Activated CD8-positive, alpha-beta T cell treated with anti-CD3 and anti-CD28 coated beads for 36 hours (primary cell): ENCODE data around the gene MYH15. TPM values are rescaled to one million over a fixed set of nuclear protein-coding genes. Genes with fewer than 3 reads are reported as not detected.

Experiments
- ATAC-seq: fragments of 200-7000 bp; cut with Tn5 transposase; one replicate; pipeline ENCODE4 v1.10.0; 2021; ENCODE audit warnings: mild to moderate bottlenecking, moderate library complexity
- CTCF ChIA-PET: fragments of 350-600 bp; sonication (Branson Sonifier 250); formaldehyde crosslinking; loops from one replicate; lab custom pipeline; 2021; ENCODE audit warnings: antibody characterized with exemption; lab: Charles Lee
- POLR2A ChIA-PET: fragments of 350-600 bp; sonication (Branson Sonifier 250); formaldehyde crosslinking; loops from one replicate; lab custom pipeline; 2021; ENCODE audit warnings: antibody characterized with exemption; lab: Charles Lee
- DNase-seq: peaks from one replicate; pipeline ENCODE4 v3.0.0-alpha.2; 2020
- H3K27ac Mint-ChIP-seq: one replicate; pipeline ENCODE4 v1.8.0; 2021; ENCODE audit warnings: mild to moderate bottlenecking, mixed read lengths
- H3K27me3 Mint-ChIP-seq: one replicate; pipeline ENCODE4 v1.8.0; 2021; ENCODE audit warnings: mixed read lengths
- H3K36me3 Mint-ChIP-seq: one replicate; pipeline ENCODE4 v1.8.0; 2021; ENCODE audit warnings: low read depth, mixed read lengths
- H3K4me1 Mint-ChIP-seq: one replicate; pipeline ENCODE4 v1.8.0; 2021; ENCODE audit warnings: low read depth, mixed read lengths
- H3K4me3 Mint-ChIP-seq: one replicate; pipeline ENCODE4 v1.8.0; 2021; ENCODE audit warnings: mild to moderate bottlenecking, moderate library complexity, mixed read lengths
- H3K9me3 Mint-ChIP-seq: one replicate; pipeline ENCODE4 v1.8.0; 2021; ENCODE audit warnings: mixed read lengths
- CTCF ChIP-seq: fragments of 200-600 bp; IDR thresholded peaks from one replicate; pipeline ENCODE4 v1.8.0; 2022; ENCODE audit warnings: antibody characterized with exemption, mild to moderate bottlenecking
- intact Hi-C: fragments of 100-400 bp; cut with micrococcal nuclease; formaldehyde crosslinking; loops from one replicate; pipeline ENCODE4 v1.10.0; 2022
- total RNA-seq, 2 experiments: library from RNA; stranded (reverse); gene quantifications; one replicate each; pipeline ENCODE4 v1.2.3, GENCODE V29; 2021

The MYH15 gene
- total RNA-seq, 2 experiments from 2014 or later = 0.07 to 0.09 TPM

DNA sequence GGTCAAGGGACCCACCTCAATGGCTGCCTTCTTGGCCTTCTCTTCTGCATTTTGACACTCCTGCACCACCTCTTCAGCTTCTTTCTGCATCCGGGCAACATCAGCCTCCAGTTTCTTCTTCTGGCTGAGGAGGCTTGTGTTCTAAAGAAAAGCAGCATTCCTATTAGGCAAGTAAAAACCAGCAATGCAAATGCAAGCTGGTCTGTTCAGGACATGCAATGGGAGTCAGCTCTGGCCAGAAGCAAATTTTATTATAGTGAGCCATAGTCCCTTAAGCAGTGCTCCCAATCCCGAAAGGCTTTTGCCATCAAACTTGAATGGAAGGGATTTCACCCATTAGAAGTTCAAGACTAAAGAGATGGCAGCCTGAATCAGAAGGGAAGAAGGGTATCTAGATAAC is 116.4 kb downstream of the MYH15 start:
- no peak overlapping the region for H3K27ac Mint-ChIP-seq
- no peak for TF ChIP-seq CTCF
- DNase-seq (no peak), ATAC-seq (no peak)
- H3K9me3 Mint-ChIP-seq = no peaks in the 10 kb centered on the region
- peaks cover 4% of the 10 kb centered on the region for H3K4me1 Mint-ChIP-seq
- H3K36me3 Mint-ChIP-seq = no peaks in the 10 kb centered on the region
- CTCF ChIA-PET = interaction anchor here (1.2 to 2.4 kb wide), 2 partner anchors 12 to 171 kb away, joined by 4 to 8 read pairs; no protein-coding TSS in a partner anchor
- intact Hi-C loops = no loop called here
- peaks cover 7% of the 10 kb centered on the region for H3K27me3 Mint-ChIP-seq
- H3K4me3 Mint-ChIP-seq = no peak overlapping the region
- POLR2A ChIA-PET = no interaction called here

- no peak overlapping the region for H3K27ac Mint-ChIP-seq
- ATAC-seq (no peak), DNase-seq (no peak)
- no peaks in the 10 kb centered on the region for H3K36me3 Mint-ChIP-seq
- H3K9me3 Mint-ChIP-seq = no peaks in the 10 kb centered on the region
- H3K27me3 Mint-ChIP-seq = peaks cover 7% of the 10 kb centered on the region
- TF ChIP-seq CTCF = no peak
- intact Hi-C loops = no loop called here
- peaks cover 11% of the 10 kb centered on the region for H3K4me1 Mint-ChIP-seq
- H3K4me3 Mint-ChIP-seq = no peak overlapping the region
- CTCF ChIA-PET = interaction anchor here (1.0 to 2.4 kb wide), 4 partner anchors 13 to 466 kb away, joined by 4 to 8 read pairs (median 6); no protein-coding TSS in a partner anchor
- POLR2A ChIA-PET = interaction anchor here (1.2 kb wide), 1 partner anchor 51 kb away, joined by 3 read pairs; no protein-coding TSS in a partner anchor
These were observed 117.1 kb downstream of the MYH15 start for GRCh38 chr3:108393128-108393900.

DNA sequence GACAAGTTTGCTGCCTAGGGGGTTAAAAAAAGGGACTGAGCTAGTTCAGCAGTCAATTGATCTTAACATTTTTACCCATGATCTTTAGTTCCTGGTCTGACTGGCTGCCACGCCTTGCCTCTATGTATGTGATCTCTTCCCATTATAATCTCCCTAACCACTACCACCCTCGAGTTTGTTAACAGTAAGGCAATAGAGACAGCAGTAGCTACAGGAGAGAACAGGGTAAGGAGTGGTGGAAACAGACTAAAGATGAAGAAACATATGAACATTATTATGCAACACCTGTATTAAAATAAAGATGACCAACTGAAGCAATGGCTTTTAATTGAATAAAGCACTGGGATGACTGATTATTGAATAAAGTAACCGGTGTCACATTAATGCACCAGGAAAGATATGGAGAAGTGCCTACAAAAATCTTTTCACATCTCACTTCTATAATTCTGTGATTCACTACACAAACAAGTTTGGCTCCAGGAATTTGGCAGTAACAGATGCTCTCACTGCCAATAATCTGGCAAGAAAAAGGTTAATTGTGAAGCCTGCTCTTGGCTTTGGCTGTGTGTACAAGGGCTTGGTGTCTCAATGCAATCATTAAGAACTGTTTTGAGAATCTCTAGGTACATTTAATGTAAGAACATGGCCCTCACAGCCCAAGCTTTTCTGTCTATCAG is 118.3 kb downstream of the MYH15 start:
- CTCF ChIA-PET = interaction anchor here (1.1 to 2.4 kb wide), 2 partner anchors 12 to 14 kb away, joined by 3 to 8 read pairs; no protein-coding TSS in a partner anchor
- Mint-ChIP-seq H3K27ac (no peak overlapping the region), H3K36me3 (no peaks in the 10 kb centered on the region), H3K4me1 (peaks cover 22% of the 10 kb centered on the region), H3K4me3 (no peak overlapping the region), H3K9me3 (no peaks in the 10 kb centered on the region), H3K27me3 (peaks cover 7% of the 10 kb centered on the region)
- ATAC-seq (no peak), DNase-seq (no peak)
- POLR2A ChIA-PET = no interaction called here
- intact Hi-C loops = no loop called here
- TF ChIP-seq CTCF = no peak

GRCh38 chr3:108389372-108389771 is 121.0 kb downstream of the MYH15 start:
- DNase-seq (no peak), ATAC-seq (no peak)
- H3K27me3 Mint-ChIP-seq = peaks cover 7% of the 10 kb centered on the region
- H3K4me3 Mint-ChIP-seq = no peak overlapping the region
- POLR2A ChIA-PET = interaction anchor here (1.0 to 1.6 kb wide), 3 partner anchors 92 to 256 kb away, joined by 3 to 4 read pairs (median 3); partner anchors contain the start of gene HHLA2
- no peak overlapping the region for H3K27ac Mint-ChIP-seq
- CTCF ChIA-PET = interaction anchor here (0.8 to 1.9 kb wide), 6 partner anchors 11 to 235 kb away, joined by 3 to 5 read pairs (median 4); no protein-coding TSS in a partner anchor
- no peaks in the 10 kb centered on the region for H3K36me3 Mint-ChIP-seq
- no peak for TF ChIP-seq CTCF
- H3K9me3 Mint-ChIP-seq = no peaks in the 10 kb centered on the region
- H3K4me1 Mint-ChIP-seq = peaks cover 27% of the 10 kb centered on the region
- intact Hi-C loops = loop anchor here (5.0 kb wide), 1 partner anchor 97 kb away; no protein-coding TSS in a partner anchor
